Heart left ventricle (tissue), 16 donors: ENCODE measurements around the gene CALML4. TPM values are rescaled to one million over a fixed set of nuclear protein-coding genes. Genes with fewer than 3 reads are reported as not detected.
"Not testable (repeated sequence)": the region's sequence is repeated elsewhere in the genome, so short reads cannot be mapped to it uniquely, and the experiment has no call there.

Source experiments
- ATAC-seq, 4 donors: fragments of 200-7000 bp; cut with Tn5 transposase; one replicate each; pipeline ENCODE4 v1.9.1; 2020 to 2022; ENCODE audit warnings: moderate library complexity in 4 of 4, mild to moderate bottlenecking in 3 of 4, moderate number of reproducible peaks in 1 of 4
- DNase-seq, 5 donors: peaks; one replicate each; pipeline ENCODE4 v3.0.0-alpha.2; 2020
- H3K27ac ChIP-seq, 12 donors: fragments of 200-600 bp; sonication (generic) in 4 of 12; one replicate each; pipeline versions ENCODE4 v1.5.0 to v1.8.0; 2016 to 2022; ENCODE audit warnings: mild to moderate bottlenecking in 2 of 12
- H3K27me3 ChIP-seq, 9 donors: fragments of 200-600 bp; sonication (generic) in 2 of 9; one replicate each; pipeline versions ENCODE4 v1.5.1 to v1.8.0; 2016 to 2022; ENCODE audit warnings: mild to moderate bottlenecking in 3 of 9
- H3K36me3 ChIP-seq, 9 donors: fragments of 200-600 bp; sonication (generic) in 2 of 9; one replicate each; pipeline versions ENCODE4 v1.5.0 to v1.8.0; 2018 to 2022; ENCODE audit warnings: mild to moderate bottlenecking in 2 of 9
- H3K4me1 ChIP-seq, 12 donors: fragments of 200-600 bp; sonication (generic) in 4 of 12; one replicate each; pipeline versions ENCODE4 v1.5.0 to v1.8.0; 2016 to 2022; ENCODE audit warnings: mild to moderate bottlenecking in 3 of 12
- H3K4me3 ChIP-seq, 12 donors: fragments of 200-600 bp; sonication (generic) in 4 of 12; one replicate each; pipeline versions ENCODE4 v1.5.0 to v1.8.0; 2017 to 2022; ENCODE audit warnings: mild to moderate bottlenecking in 9 of 12, moderate library complexity in 4 of 12
- H3K9me3 ChIP-seq, 12 donors: fragments of 200-600 bp; sonication (generic) in 4 of 12; one replicate each; pipeline versions ENCODE4 v1.5.0 to v1.8.0; 2016 to 2022; ENCODE audit warnings: mild to moderate bottlenecking in 1 of 12
- CTCF ChIP-seq, 12 donors: fragments of 200-600 bp; sonication (generic) in 4 of 12; IDR thresholded peaks; one replicate each; pipeline versions ENCODE4 v1.5.0 to v1.8.0; 2018 to 2022; ENCODE audit warnings: antibody characterized with exemption in 12 of 12, mild to moderate bottlenecking in 5 of 12
- POLR2A ChIP-seq, 2 donors: fragments of 450-650 bp; IDR thresholded peaks; one replicate each; pipeline ENCODE4 v1.6.1; 2017; ENCODE audit warnings: antibody characterized with exemption in 2 of 2, mild to moderate bottlenecking in 2 of 2, moderate library complexity in 2 of 2
- WGBS, 4 donors: extraction: QIAGEN DNeasy Blood & Tissue Kit in 2 of 4; methylation state at CpG; one replicate each; pipeline versions ENCODE4 v1.1.5 to v1.1.7; 2013 to 2018; 5-methylcytosine and 5-hydroxymethylcytosine counted together
- intact Hi-C, 10 donors: fragments of 100-400 bp; cut with DNase I; formaldehyde crosslinking; loops; one replicate each; pipeline versions ENCODE4 v1.11.1 to v1.14.2; 2022
- polyA plus RNA-seq, 2 donors: library from polyadenylated mRNA; stranded (reverse); fragments of 200-250 nt; gene quantifications; one replicate each; pipeline ENCODE4 v1.2.3, GENCODE V29; 2013
- total RNA-seq, 9 donors: library from RNA; depleted of rRNA in 2 of 9; stranded (reverse); fragments of >200 nt in 2 of 9; fragmentation: NEBNext Ultra II Directional in 3 of 9; extraction: Animal tissue kit (Norgen Biotek cat#: 25700) in 3 of 9; gene quantifications; one replicate each; pipeline versions ENCODE4 v1.1.0 to v1.2.4, GENCODE V29; 2016 to 2023
- donor health status: ischemic (EF 13 %, LVEDD 7.1; RV severe dilation, severe dysfunction).
- donor health status: healthy with polysubstance abuse.
- donor health status: DM: no; HTN: yes; CAD: no.
- donor health status: DM: no; HTN: no; CAD: no.
- donor health status: ischemic (EF 25% LVEDD 6.9; RV normal size, moderate dysfunction).
- donor health status: ischemic (EF 25% LVEDD 5.7; RV mildly dilated, moderate dysfunction).
- donor health status: healthy.
- donor health status: DM: yes; HTN: yes; CAD: no.
- donor health status: ischemic (EF 35%, LVEDD 5.7; RV mildly dilated, moderate dysfunction).
- donor health status: nonischemic (EF 11% LVEDD 7.7; RV severe dilation, severe dysfunction).
- donor health status: DM: yes; HTN: yes; CAD: no.
- donor health status: PGD.
- donor health status: ischemic (EF 29% LVEDD 5.4; RV normal size, mild dysfunction).
- donor health status: nonischemic (EF 23%, LVEDD 6.1; RV moderate dilation, normal function).

CALML4 gene
- total and polyA plus RNA-seq, 11 donors = 0.21 to 6.6 (median 1.5) TPM

GRCh38 chr15:68203486-68203885 lies 1.6 kb downstream of the CALML4 start:
- WGBS, 4 donors = 95 to 97% (median 97%) methylated on average over 5 of the region's 5 CpGs

GRCh38 chr15:68202994-68203393 lies 2.1 kb downstream of the CALML4 start:
- ATAC-seq, DNase-seq, H3K27me3 ChIP-seq, H3K36me3 ChIP-seq, H3K4me3 ChIP-seq, intact Hi-C loops, H3K27ac ChIP-seq, H3K9me3 ChIP-seq: not testable (repeated sequence)
- WGBS, 4 donors = 97 to 99% (median 98%) methylated on average over 7 of the region's 7 CpGs
- peaks cover 0 to 46% (median 27%) of the 10 kb centered on the region in 12 donors for H3K4me1 ChIP-seq

More at GRCh38 chr15:68203486-68203885, 1.6 kb downstream of the CALML4 start:
- H3K4me1 ChIP-seq = peaks cover 0 to 47% (median 23%) of the 10 kb centered on the region in 12 donors
- no peaks in the 10 kb centered on the region for H3K9me3 ChIP-seq
- intact Hi-C loops = no loop called here
- DNase-seq = no peak
- H3K27me3 ChIP-seq = no peaks in the 10 kb centered on the region
- H3K27ac ChIP-seq = no peak overlapping the region
- no peak overlapping the region for H3K4me3 ChIP-seq
- TF ChIP-seq POLR2A (IDR thresholded peaks at IDR 0.05) (no peak), CTCF (IDR thresholded peaks at IDR 0.05) (no peak)
- ATAC-seq = no peak
- no peaks in the 10 kb centered on the region for H3K36me3 ChIP-seq

- H3K27me3 ChIP-seq = no peaks in the 10 kb centered on the region
Measured at GRCh38 chr15:68201879-68202261, 3.3 kb downstream of the CALML4 start.

GRCh38 chr15:68201153-68201878 lies 3.8 kb downstream of the CALML4 start:
- H3K36me3 ChIP-seq = peaks cover 0 to 4% (median 0%) of the 10 kb centered on the region in 9 donors
- H3K4me3 ChIP-seq = no peak overlapping the region
- intact Hi-C loops = no loop called here
- peaks cover 0 to 46% (median 29%) of the 10 kb centered on the region in 12 donors for H3K4me1 ChIP-seq
- H3K27ac ChIP-seq = no peak overlapping the region
- H3K9me3 ChIP-seq = no peaks in the 10 kb centered on the region
- no peak for TF ChIP-seq CTCF (IDR thresholded peaks at IDR 0.05)
- TF ChIP-seq POLR2A (IDR thresholded peaks at IDR 0.05) = no peak
- WGBS, 4 donors = 86 to 94% (median 92%) methylated on average over 6 to 7 of the region's 7 CpGs
- DNase-seq = no peak
- no peak for ATAC-seq
- no peaks in the 10 kb centered on the region for H3K27me3 ChIP-seq

More at GRCh38 chr15:68201879-68202261, 3.3 kb downstream of the CALML4 start:
- no peak overlapping the region for H3K4me3 ChIP-seq
- H3K27ac ChIP-seq = no peak overlapping the region
- WGBS, 4 donors = 58 to 68% (median 64%) methylated on average over 3 of the region's 3 CpGs
- H3K9me3 ChIP-seq = no peaks in the 10 kb centered on the region
- intact Hi-C loops = no loop called here
- H3K36me3 ChIP-seq = no peaks in the 10 kb centered on the region
- ATAC-seq (no peak), DNase-seq (no peak)
- no peak for TF ChIP-seq CTCF (IDR thresholded peaks at IDR 0.05)
- no peak for TF ChIP-seq POLR2A (IDR thresholded peaks at IDR 0.05)
- peaks cover 0 to 49% (median 30%) of the 10 kb centered on the region in 12 donors for H3K4me1 ChIP-seq
